ENCODE results near the gene CPXM1.

- no peak for TF ChIP-seq RAD21 (IDR thresholded peaks at IDR 0.05)
- no peak for TF ChIP-seq HNF4G (IDR thresholded peaks at IDR 0.05)
- TF ChIP-seq YY1 (IDR thresholded peaks at IDR 0.05), result peak; percentile 98
- TF ChIP-seq CTCF (IDR thresholded peaks at IDR 0.05; ENCODE audit: low read depth, low read length, missing input control), result no peak
- no peak for TF ChIP-seq SP1 (IDR thresholded peaks at IDR 0.05)
- TF ChIP-seq GABPA (IDR thresholded peaks at IDR 0.05 in 1 of 2, conservative IDR thresholded peaks at IDR 0.05 in 1 of 2), result peak; percentile 80 to 94
- no peak for TF ChIP-seq MAX (IDR thresholded peaks at IDR 0.05)
- TF ChIP-seq REST (IDR thresholded peaks at IDR 0.05), result no peak
- TF ChIP-seq ATF3 (IDR thresholded peaks at IDR 0.05), result no peak
- TF ChIP-seq JUND (IDR thresholded peaks at IDR 0.05), result no peak
- no peak for TF ChIP-seq RXRA (IDR thresholded peaks at IDR 0.05)
- TF ChIP-seq EGR1 (IDR thresholded peaks at IDR 0.05; ENCODE audit: low read depth in 2 of 2), result no peak
- TF ChIP-seq HNF4A (conservative IDR thresholded peaks at IDR 0.05), result no peak
- TF ChIP-seq TAF1 (conservative IDR thresholded peaks at IDR 0.05), result no peak
These were observed 39.9 kb upstream of the CPXM1 start, which contains the start of the genes PCED1A and VPS16 for GRCh38 chr20:2840138-2840966.

Data from liver (tissue), 3 donors.